Measurements from ENCODE around the gene ZFP3. TPM values are rescaled to one million over a fixed set of nuclear protein-coding genes. Genes with fewer than 3 reads are reported as not detected.

Gene ZFP3
- total and polyA plus RNA-seq, 8 donors: 1.9 to 5.2 (median 3.2) TPM

DNA sequence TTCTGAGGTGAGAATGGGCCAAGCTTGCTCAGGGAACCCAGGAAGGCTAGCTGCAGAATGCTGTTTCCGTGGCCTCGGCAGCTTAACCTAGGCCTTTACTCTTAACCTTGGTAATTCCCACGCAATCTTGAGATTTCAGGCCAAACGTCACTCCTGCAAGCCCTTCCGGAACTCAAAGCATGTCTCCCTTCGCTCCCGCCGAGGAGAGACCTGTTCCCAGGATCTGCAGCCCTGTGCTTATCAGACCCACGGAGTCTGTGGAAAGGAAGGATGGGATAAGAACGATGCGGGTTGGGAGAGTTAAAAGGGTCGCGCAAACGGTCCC is 524 bp upstream of the ZFP3 start:
- ATAC-seq (peak; percentile 33 to 40 (median 38)), FAIRE-seq (no peak), DNase-seq (no peak)
- intact Hi-C loops (cut with DNase I): no loop called here
- peaks cover 0 to 10% (median 7%) of the 10 kb centered on the region in 3 donors for H3K4me1 ChIP-seq
- no peaks in the 10 kb centered on the region for H3K9me3 ChIP-seq
- H3K4me3 ChIP-seq: peak overlapping the region; percentile 52 to 77 (median 68)
- WGBS, 2 donors: 11 to 14% methylated on average over 14 of the region's 14 CpGs
- no peaks in the 10 kb centered on the region for H3K36me3 ChIP-seq
- peak overlapping the region; percentile 54 to 84 (median 76) for H3K27ac ChIP-seq
- TF ChIP-seq, protein P1, sequence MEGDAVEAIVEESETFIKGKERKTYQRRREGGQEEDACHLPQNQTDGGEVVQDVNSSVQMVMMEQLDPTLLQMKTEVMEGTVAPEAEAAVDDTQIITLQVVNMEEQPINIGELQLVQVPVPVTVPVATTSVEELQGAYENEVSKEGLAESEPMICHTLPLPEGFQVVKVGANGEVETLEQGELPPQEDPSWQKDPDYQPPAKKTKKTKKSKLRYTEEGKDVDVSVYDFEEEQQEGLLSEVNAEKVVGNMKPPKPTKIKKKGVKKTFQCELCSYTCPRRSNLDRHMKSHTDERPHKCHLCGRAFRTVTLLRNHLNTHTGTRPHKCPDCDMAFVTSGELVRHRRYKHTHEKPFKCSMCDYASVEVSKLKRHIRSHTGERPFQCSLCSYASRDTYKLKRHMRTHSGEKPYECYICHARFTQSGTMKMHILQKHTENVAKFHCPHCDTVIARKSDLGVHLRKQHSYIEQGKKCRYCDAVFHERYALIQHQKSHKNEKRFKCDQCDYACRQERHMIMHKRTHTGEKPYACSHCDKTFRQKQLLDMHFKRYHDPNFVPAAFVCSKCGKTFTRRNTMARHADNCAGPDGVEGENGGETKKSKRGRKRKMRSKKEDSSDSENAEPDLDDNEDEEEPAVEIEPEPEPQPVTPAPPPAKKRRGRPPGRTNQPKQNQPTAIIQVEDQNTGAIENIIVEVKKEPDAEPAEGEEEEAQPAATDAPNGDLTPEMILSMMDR (IDR thresholded peaks at IDR 0.05): no peak
- H3K27me3 ChIP-seq: no peaks in the 10 kb centered on the region

DNA sequence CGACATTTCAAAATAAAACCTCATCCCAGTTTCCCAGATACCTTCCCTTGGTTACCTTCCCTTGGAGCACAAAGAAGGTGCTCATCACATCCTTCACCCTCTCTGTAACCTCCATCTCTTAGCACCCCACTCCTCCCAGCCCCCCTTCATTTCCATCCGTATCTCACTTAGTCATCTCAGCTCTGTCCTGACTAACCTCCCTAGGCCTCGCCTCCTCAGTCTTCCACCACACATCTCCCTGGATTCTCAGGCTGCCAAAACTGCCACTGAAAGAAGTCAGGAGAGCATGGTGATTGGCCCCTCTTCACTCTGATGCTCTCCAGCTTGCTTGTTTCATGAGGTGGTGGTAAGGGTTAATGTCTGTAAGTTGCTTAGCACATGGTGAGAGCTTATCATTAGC is 2.3 kb downstream of the ZFP3 start:
- no peaks in the 10 kb centered on the region for H3K27me3 ChIP-seq
- 96 to 98% methylated on average over 3 of the region's 3 CpGs for WGBS, 2 donors
- H3K4me1 ChIP-seq: peaks cover 0 to 10% (median 7%) of the 10 kb centered on the region in 3 donors
- no peaks in the 10 kb centered on the region for H3K9me3 ChIP-seq
- no peak for DNase-seq
- no peaks in the 10 kb centered on the region for H3K36me3 ChIP-seq
- H3K4me3 ChIP-seq: no peak overlapping the region
- TF ChIP-seq, protein P1 (IDR thresholded peaks at IDR 0.05): no peak
- H3K27ac ChIP-seq: no peak overlapping the region
- intact Hi-C loops (cut with DNase I): no loop called here
- no peak for ATAC-seq
- no peak for FAIRE-seq

DNA sequence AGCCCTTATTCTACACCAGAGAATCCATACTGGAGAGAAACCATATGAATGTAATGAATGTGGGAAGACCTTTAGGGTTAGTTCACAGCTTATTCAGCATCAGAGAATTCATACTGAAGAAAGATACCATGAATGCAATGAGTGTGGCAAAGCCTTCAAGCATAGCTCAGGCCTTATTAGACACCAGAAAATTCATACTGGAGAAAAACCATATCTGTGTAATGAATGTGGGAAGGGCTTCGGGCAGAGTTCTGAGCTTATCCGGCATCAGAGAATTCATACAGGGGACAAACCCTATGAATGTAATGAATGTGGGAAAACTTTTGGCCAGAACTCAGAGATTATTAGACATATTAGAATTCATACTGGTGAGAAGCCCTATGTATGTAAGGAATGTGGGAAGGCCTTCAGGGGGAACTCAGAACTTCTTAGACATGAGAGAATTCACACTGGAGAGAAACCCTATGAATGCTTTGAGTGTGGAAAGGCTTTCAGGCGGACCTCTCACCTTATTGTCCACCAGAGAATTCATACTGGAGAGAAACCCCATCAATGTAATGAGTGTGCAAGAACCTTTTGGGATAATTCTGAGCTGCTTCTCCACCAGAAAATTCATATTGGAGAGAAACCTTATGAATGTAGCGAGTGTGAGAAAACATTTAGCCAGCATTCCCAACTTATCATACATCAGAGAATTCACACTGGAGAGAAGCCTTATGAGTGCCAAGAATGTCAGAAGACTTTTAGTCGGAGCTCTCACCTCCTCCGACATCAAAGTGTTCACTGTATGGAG is 14.1 kb downstream of the ZFP3 start:
- DNase-seq (no peak), ATAC-seq (no peak), FAIRE-seq (no peak)
- TF ChIP-seq, protein P1 (IDR thresholded peaks at IDR 0.05): no peak
- Histone ChIP-seq H3K9me3 (peaks cover 0 to 13% (median 2%) of the 10 kb centered on the region in 4 donors), H3K27ac (no peak overlapping the region), H3K36me3 (peaks cover 0 to 39% (median 19%) of the 10 kb centered on the region in 3 donors), H3K4me1 (no peaks in the 10 kb centered on the region), H3K4me3 (no peak overlapping the region), H3K27me3 (no peaks in the 10 kb centered on the region)
- intact Hi-C loops (cut with DNase I): no loop called here
- 98% methylated on average over 6 of the region's 6 CpGs for WGBS, 2 donors

DNA sequence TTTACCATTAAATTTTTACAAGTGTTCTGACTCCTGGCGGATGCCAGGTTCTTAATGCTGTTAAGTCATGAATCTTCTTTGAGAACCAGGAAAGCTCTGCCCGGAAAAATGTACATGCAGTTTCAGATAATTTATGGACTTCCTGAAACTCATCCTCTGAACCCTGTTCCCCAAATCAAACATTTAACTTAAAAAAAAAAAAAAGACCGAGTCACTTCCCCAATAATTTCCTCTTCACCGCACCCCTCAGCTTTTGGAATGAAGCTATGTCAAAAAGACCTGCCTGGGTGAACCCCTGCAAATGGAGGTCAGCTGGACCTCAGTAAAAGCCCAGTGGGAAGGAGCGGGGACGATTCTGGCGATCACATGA is 18.4 kb downstream of the ZFP3 start:
- Histone ChIP-seq H3K27ac (peak overlapping the region in 3 of 4 donors; percentile 3 to 68 (median 50)), H3K4me1 (no peaks in the 10 kb centered on the region), H3K36me3 (peaks cover 0 to 13% (median 7%) of the 10 kb centered on the region in 3 donors), H3K27me3 (no peaks in the 10 kb centered on the region), H3K9me3 (peaks cover 0 to 9% (median 0%) of the 10 kb centered on the region in 4 donors), H3K4me3 (peak overlapping the region in 3 of 4 donors; percentile 42 to 53 (median 44))
- intact Hi-C loops (cut with DNase I): no loop called here
- no peak for ATAC-seq
- WGBS, 2 donors: 20 to 22% methylated on average over 7 of the region's 7 CpGs
- no peak for FAIRE-seq
- TF ChIP-seq, protein P1 (IDR thresholded peaks at IDR 0.05): no peak
- DNase-seq: no peak

Data from pancreas (tissue), 10 donors.